ENCODE measurements around the gene NHS.

NHS gene

GRCh38 chrX:17374619-17375366, at the start of gene NHS:
Gene NHS, plus strand, starts transcription at chrX:17375200. Its CDS starts 558 bp downstream, at chrX:17375758.
- DNase-seq = no peak

DNA sequence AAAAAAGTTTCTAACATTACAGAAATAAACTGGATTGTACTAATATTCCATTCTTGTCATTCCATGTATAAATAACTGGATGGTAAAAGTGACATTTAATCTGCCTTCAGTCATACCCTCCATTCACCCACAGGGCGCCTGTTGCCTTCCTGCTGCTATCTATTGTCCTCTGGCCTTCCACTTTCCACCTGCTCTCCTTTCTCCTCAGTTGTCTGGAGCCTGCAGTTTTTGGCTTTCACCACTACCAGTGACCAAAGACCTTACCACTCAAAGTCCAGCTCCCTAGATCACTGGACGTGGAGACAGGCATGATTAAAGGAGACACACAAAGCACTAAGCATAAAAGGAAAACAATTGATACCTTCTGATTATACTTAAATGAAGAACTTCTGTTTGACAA, 46.2 kb upstream of the NHS start:
- no peak for DNase-seq

DNA sequence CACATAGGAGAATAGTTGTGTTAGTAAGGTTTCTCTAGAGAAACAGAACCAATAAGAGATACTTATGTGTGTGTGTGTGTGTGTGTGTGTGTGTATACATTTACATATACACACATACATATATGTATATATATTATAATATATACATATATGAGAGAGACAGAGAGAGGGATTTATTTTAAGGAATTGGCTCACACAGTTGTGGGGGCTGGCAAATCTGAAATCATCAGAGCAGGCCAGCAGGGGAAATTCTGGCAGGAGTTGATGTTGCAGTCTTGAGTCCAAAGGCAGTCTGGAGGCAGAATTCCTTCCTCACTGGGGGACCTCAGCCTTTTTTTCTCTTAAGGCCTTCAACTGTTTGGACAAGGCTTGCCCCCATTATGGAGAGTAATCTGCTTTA, 38.6 kb upstream of the NHS start:
- DNase-seq = no peak

- no peak for DNase-seq
Observed at GRCh38 chrX:17355976-17356375, 19.0 kb upstream of the NHS start.

GRCh38 chrX:17359500-17359899, 15.5 kb upstream of the NHS start:
- no peak for DNase-seq

DNA sequence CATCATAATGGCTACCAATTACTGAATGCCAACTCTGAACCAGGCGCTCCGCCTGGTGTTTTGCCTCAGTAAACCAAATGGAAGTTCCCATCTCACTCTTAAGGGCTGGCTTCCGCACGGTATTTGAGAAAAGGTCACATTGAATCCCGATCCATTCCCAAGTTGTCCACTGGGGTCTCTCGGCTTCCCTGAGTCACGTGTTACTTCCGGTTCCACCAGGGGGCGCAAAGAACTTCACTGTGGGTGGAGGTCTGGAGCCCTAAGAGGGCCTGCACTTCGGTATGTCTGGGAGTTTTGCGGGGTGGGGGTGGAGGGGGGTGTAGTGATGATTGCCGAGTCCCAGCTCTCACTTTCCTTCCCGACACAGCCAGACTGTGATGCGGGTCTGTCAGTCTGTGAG, 13.4 kb upstream of the NHS start:
- no peak for DNase-seq

GRCh38 chrX:17368002-17368401, 7.0 kb upstream of the NHS start:
- DNase-seq = no peak

- no peak for DNase-seq
Observed at GRCh38 chrX:17369309-17369708, 5.7 kb upstream of the NHS start.

DNA sequence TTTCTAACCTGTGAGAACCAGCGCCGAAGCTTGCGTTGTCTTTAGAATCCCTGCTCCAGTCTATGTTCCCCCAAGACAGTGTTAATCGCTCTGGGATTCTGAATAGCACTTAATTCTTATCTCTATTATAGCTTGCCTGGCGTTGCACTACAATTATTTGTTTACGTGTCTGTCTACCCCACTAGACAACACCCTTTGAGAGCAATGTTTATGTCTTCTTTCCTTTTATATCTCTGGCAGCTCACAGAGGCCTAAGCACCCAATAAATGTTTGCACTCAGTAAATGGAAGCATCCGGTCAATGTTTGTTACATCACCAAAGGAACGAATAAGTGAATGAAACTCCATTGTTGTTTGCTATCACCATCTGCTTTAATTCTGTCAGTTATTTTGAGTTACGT, 4.8 kb upstream of the NHS start:
- DNase-seq = no peak

- DNase-seq = no peak
Observed at GRCh38 chrX:17372052-17372451, 2.9 kb upstream of the NHS start.

DNA sequence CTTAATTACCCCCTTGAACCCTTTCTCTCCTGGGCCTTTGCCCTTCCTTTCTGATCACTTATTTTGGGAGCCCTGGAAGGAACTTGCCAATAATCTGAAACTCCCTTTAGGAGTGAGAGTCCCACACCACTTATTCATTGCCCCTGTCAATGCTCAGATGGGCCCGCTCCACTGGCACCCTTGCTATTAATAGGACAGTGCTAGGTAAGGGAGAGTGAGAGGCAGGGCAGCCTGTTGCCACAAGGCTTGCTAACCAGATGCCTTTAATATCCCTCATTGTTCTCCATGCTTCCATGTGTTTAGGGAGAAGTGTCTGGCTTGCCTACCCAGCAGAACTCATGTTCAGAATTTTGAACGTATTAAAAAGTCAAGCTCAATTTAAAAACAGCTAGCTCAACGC, 1.7 kb upstream of the NHS start:
- DNase-seq = no peak

GRCh38 chrX:17375367-17375636, 302 bp downstream of the NHS start:
- DNase-seq = no peak

GRCh38 chrX:17375637-17376430, 834 bp downstream of the NHS start:
- no peak for DNase-seq

- no peak for DNase-seq
Observed at GRCh38 chrX:17376431-17377077, 1.6 kb downstream of the NHS start.

DNA sequence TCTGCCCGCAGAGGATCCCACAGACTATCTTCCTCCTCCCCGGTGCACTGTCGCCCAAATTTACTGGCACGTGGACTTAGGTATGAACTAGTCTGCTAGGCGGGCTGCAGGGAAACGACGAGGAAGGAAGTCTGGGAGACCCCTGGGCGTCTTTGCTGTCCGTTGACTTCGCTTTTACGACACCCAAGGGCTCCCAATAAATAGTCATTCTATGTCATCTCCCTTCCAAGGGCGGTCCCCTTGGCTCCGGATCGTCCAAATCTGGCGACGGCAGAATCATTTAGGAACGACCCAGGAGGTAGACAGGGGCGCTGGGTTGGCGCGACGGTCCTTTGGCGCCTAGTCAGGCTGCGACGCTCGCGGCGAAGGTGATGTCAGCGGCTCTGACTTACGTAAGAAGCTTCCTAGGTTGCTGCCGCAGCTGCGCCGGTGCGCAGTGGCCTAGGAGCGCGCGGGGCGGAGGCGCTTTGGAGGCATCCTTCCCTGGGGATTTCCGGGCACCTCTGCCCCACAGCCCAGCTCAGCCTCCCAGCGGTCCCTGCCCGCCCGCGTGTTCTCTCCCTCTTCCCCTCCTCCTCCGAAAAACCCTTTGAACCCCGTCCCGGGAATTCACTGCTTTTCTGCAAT, 2.2 kb downstream of the NHS start:
- no peak for DNase-seq

DNA sequence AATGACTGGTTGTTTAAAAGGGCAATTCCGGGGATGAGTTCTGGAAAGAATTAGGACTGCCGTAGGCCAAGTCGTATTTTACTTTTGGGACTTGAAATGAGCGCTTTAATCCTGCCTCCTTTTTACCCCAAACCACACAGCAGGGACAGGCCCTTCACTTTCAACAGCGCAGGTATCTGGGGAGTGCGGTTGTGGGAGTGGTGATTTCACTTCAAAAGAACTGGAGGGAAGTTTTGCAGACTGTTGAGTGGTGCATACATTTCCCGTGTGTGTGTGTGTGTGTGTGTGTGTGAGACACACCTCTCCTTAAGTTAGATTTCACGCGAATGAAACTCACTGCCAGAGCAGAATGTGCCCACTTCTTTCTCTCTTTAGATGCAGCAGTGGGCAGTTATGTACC, 2.8 kb downstream of the NHS start:
- DNase-seq = no peak

GRCh38 chrX:17380221-17380620, 5.2 kb downstream of the NHS start:
- DNase-seq = no peak

GRCh38 chrX:17390419-17390850, 15.4 kb downstream of the NHS start:
- no peak for DNase-seq

DNA sequence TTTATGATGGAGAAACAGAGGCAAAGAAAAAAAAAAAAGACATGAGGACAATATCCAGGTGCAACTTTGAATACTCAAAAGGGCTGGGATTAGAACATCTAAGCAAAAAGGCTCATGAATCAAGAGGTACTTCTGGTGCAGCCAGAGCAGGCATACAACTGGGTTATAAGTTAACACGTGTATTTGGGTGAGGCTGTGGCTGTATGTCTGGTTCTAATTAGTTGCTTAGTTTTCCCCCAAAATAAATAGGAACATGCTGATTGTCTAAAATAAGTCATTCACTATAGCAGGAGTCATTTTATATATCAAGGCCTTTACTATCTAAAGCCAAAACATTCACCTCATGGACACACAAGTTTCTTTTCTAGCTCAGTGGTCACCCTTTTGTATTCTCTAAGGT, 20.2 kb downstream of the NHS start:
- DNase-seq = no peak

- no peak for DNase-seq
Observed at GRCh38 chrX:17397074-17397473, 22.1 kb downstream of the NHS start.

GRCh38 chrX:17403189-17403691, 28.2 kb downstream of the NHS start:
- DNase-seq = no peak

- DNase-seq = no peak
Observed at GRCh38 chrX:17403972-17404371, 29.0 kb downstream of the NHS start.

- no peak for DNase-seq
Observed at GRCh38 chrX:17405225-17405969, 30.4 kb downstream of the NHS start.

Measured in CD4-positive, alpha-beta T cell treated with Interleukin-1 beta for 1 hour (primary cell).